Endothelial cell of hepatic sinusoid (primary cell): ENCODE data around the gene ACSL4.
"Not testable (repeated sequence)": the region's sequence is repeated elsewhere in the genome, so short reads cannot be mapped to it uniquely, and the experiment has no call there.

Source experiments
- in situ Hi-C: cut with HindIII; loops from 2 replicates; pipeline ENCODE4 v1.10.0; 2017; ENCODE audit warnings: low sequenced_read_pairs

The ACSL4 gene

GRCh38 chrX:109679820-109680219, 53.2 kb downstream of the ACSL4 start:
- in situ Hi-C loops, result no loop called here

GRCh38 chrX:109672239-109672638, 60.8 kb downstream of the ACSL4 start:
- in situ Hi-C loops, result no loop called here

- in situ Hi-C loops, result not testable (repeated sequence)
Measured at GRCh38 chrX:109671170-109671569, 61.9 kb downstream of the ACSL4 start.

GRCh38 chrX:109667986-109668385, 65.1 kb downstream of the ACSL4 start:
- in situ Hi-C loops, result no loop called here

GRCh38 chrX:109660435-109661143, 72.5 kb downstream of the ACSL4 start:
- in situ Hi-C loops, result no loop called here

- in situ Hi-C loops, result no loop called here
Measured at GRCh38 chrX:109658391-109658790, 74.7 kb downstream of the ACSL4 start.

- in situ Hi-C loops, result not testable (repeated sequence)
Measured at GRCh38 chrX:109657364-109657763, 75.7 kb downstream of the ACSL4 start.

- in situ Hi-C loops, result no loop called here
Measured at GRCh38 chrX:109656774-109657173, 76.3 kb downstream of the ACSL4 start.

GRCh38 chrX:109655502-109656201, 77.4 kb downstream of the ACSL4 start:
- in situ Hi-C loops, result no loop called here

GRCh38 chrX:109654516-109655109, 78.4 kb downstream of the ACSL4 start:
- in situ Hi-C loops, result no loop called here

GRCh38 chrX:109644671-109645070, 88.4 kb downstream of the ACSL4 start:
- in situ Hi-C loops, result not testable (repeated sequence)

- in situ Hi-C loops, result no loop called here
Measured at GRCh38 chrX:109643687-109644086, 89.4 kb downstream of the ACSL4 start.

- in situ Hi-C loops, result no loop called here
Measured at GRCh38 chrX:109638158-109638557, 94.9 kb downstream of the ACSL4 start.

- in situ Hi-C loops, result not testable (repeated sequence)
Measured at GRCh38 chrX:109637477-109637876, 95.6 kb downstream of the ACSL4 start.

- in situ Hi-C loops, result no loop called here
Measured at GRCh38 chrX:109635146-109635545, 97.9 kb downstream of the ACSL4 start.

GRCh38 chrX:109632906-109633504, 100.1 kb downstream of the ACSL4 start:
- in situ Hi-C loops, result no loop called here

- in situ Hi-C loops, result no loop called here
Measured at GRCh38 chrX:109629310-109629709, 103.7 kb downstream of the ACSL4 start.

- in situ Hi-C loops, result no loop called here
Measured at GRCh38 chrX:109626637-109627036, 106.4 kb downstream of the ACSL4 start.

- in situ Hi-C loops, result no loop called here
Measured at GRCh38 chrX:109624641-109625616, 108.1 kb downstream of the ACSL4 start, which contains the start of gene KCNE5. KCNE5 (minus strand) TSS chrX:109625172; CDS start chrX:109625020, 152 bp downstream.

- in situ Hi-C loops, result no loop called here
Measured at GRCh38 chrX:109623997-109624396, 109.1 kb downstream of the ACSL4 start.
